ENCODE results near the gene TBC1D4.
A peak's percentile ranks its signal among the peaks of the same experiment; 100 is the strongest.

The TBC1D4 gene

DNA sequence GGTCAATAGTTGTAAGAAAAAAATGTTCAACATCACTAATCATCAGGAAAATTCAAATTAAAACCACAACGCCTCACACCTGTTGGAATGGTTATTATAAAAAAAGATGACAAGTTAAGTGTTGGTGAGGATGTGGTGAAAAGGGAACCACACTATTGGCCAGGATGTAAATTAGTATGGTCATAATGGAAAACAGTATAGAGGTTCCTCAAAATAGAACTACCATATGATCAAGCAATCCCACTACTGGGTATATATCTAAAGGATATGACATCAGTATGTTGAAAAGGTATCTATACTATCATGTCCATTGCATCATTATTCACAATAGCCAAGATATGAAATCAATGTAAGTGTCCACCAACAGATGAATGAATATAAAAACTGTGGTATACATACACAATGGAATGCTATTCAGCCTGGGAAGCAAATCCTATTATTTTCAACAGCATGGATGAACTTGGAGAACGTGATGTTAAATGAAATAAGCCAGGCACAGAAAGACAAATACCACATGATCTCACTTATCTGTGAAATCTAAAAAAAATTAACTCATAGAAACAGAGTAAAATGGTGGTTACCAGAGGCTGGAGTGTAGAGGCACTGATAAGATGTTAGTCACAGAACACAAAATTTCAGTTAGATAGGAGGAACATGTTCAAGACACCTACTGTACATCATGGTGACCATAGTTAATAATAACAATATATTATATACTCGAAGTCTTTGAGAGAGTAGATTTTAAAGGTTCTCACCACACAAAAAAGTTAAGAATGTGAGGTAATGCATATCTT lies 56.6 kb downstream of the TBC1D4 start:
- peak in 1 of 2 experiments; percentile 61 for DNase-seq
- TF ChIP-seq POLR2A (IDR thresholded peaks at IDR 0.05; ENCODE audit: low read length) (no peak), GATA1 (IDR thresholded peaks at IDR 0.05; ENCODE audit: low read depth, low read length) (no peak)

- TF ChIP-seq GATA1 (IDR thresholded peaks at IDR 0.05; ENCODE audit: low read depth, low read length) = no peak
- TF ChIP-seq POLR2A (IDR thresholded peaks at IDR 0.05; ENCODE audit: low read length) = no peak
- no peak for DNase-seq
These were observed 58.0 kb downstream of the TBC1D4 start for GRCh38 chr13:75423946-75424345.

DNA sequence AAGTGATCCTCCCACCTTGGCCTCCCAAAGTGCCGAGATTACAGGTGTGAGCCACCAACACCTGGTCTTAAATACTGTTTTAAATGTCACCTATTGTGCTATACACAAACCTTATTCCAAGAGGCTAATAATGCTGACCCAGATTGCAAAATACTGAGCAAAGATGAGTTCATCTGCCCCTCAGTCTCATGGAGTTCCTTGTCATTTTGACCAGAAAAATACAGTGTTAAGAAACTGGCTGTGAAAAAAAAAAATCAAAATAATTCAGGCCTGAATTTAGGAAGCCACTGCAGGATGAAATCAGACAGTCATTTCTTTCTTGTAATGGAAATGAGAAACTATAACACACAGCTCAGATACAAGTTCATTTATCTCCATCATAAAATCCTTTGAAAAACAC lies 59.9 kb downstream of the TBC1D4 start:
- TF ChIP-seq POLR2A (IDR thresholded peaks at IDR 0.05; ENCODE audit: low read length) (no peak), GATA1 (IDR thresholded peaks at IDR 0.05; ENCODE audit: low read depth, low read length) (no peak)
- no peak for DNase-seq

- DNase-seq = no peak
- TF ChIP-seq POLR2A (IDR thresholded peaks at IDR 0.05; ENCODE audit: low read length) = no peak
- no peak for TF ChIP-seq GATA1 (IDR thresholded peaks at IDR 0.05; ENCODE audit: low read depth, low read length)
These were observed 60.8 kb downstream of the TBC1D4 start for GRCh38 chr13:75421133-75421532.

GRCh38 chr13:75419656-75420055 lies 62.3 kb downstream of the TBC1D4 start:
- TF ChIP-seq POLR2A (IDR thresholded peaks at IDR 0.05; ENCODE audit: low read length) (no peak), GATA1 (IDR thresholded peaks at IDR 0.05; ENCODE audit: low read depth, low read length) (no peak)
- no peak for DNase-seq

- no peak for DNase-seq
- no peak for TF ChIP-seq POLR2A (IDR thresholded peaks at IDR 0.05; ENCODE audit: low read length)
- TF ChIP-seq GATA1 (IDR thresholded peaks at IDR 0.05; ENCODE audit: low read depth, low read length) = no peak
These were observed 63.0 kb downstream of the TBC1D4 start for GRCh38 chr13:75418997-75419396.

DNA sequence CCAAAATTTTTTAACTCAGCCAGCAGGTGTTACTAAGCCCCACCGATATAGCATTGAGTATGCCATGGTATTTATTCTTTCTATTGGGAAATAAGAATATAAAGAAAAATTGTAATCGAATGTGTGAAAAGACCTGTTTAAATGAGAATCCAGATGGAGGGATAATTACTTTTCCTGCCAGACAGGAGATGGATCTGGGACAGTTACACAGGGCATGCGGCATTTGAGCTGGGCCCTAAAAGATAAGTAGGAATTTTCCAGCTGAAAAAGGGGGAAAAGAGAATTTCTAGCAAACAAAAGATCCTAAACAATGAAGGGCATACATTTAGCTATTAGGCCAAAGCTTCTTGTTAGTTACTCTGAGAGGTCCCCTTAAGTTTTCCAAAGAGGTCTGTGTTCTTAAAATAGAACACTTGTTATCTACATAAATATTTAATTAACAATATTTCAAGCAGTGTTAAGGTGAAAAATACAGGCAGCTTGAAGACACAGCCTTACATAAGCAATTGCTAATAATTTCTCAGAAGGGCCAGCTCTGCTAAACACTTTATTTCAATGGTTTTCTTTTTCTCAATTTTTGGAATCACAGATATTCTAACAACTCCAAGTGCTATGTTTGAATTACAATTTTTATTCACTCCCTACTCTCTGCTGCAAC lies 63.7 kb downstream of the TBC1D4 start:
- no peak for DNase-seq
- TF ChIP-seq GATA1 (IDR thresholded peaks at IDR 0.05; ENCODE audit: low read depth, low read length) = no peak
- no peak for TF ChIP-seq POLR2A (IDR thresholded peaks at IDR 0.05; ENCODE audit: low read length)

- TF ChIP-seq GATA1 (IDR thresholded peaks at IDR 0.05; ENCODE audit: low read depth, low read length) (no peak), POLR2A (IDR thresholded peaks at IDR 0.05; ENCODE audit: low read length) (no peak)
- DNase-seq = no peak
These were observed 64.3 kb downstream of the TBC1D4 start for GRCh38 chr13:75417656-75418055.

- no peak for DNase-seq
- TF ChIP-seq GATA1 (IDR thresholded peaks at IDR 0.05; ENCODE audit: low read depth, low read length) (no peak), POLR2A (IDR thresholded peaks at IDR 0.05; ENCODE audit: low read length) (no peak)
These were observed 65.0 kb downstream of the TBC1D4 start for GRCh38 chr13:75417012-75417384.

GRCh38 chr13:75416327-75417011 lies 65.5 kb downstream of the TBC1D4 start:
- no peak for TF ChIP-seq POLR2A (IDR thresholded peaks at IDR 0.05; ENCODE audit: low read length)
- TF ChIP-seq GATA1 (IDR thresholded peaks at IDR 0.05; ENCODE audit: low read depth, low read length) = no peak
- no peak for DNase-seq

GRCh38 chr13:75415694-75416093 lies 66.3 kb downstream of the TBC1D4 start:
- no peak for TF ChIP-seq GATA1 (IDR thresholded peaks at IDR 0.05; ENCODE audit: low read depth, low read length)
- no peak for TF ChIP-seq POLR2A (IDR thresholded peaks at IDR 0.05; ENCODE audit: low read length)
- DNase-seq = no peak

- no peak for TF ChIP-seq POLR2A (IDR thresholded peaks at IDR 0.05; ENCODE audit: low read length)
- no peak for TF ChIP-seq GATA1 (IDR thresholded peaks at IDR 0.05; ENCODE audit: low read depth, low read length)
These were observed 66.8 kb downstream of the TBC1D4 start for GRCh38 chr13:75415171-75415570.

GRCh38 chr13:75414036-75414827 lies 67.7 kb downstream of the TBC1D4 start:
- no peak for DNase-seq
- TF ChIP-seq GATA1 (IDR thresholded peaks at IDR 0.05; ENCODE audit: low read depth, low read length) (no peak), POLR2A (IDR thresholded peaks at IDR 0.05; ENCODE audit: low read length) (no peak)

More at GRCh38 chr13:75415171-75415570, 66.8 kb downstream of the TBC1D4 start:
- no peak for DNase-seq

Data from erythroblast (primary cell).